PFSK-1 (cell line): ENCODE data around the gene PLXDC2.

Experiments
- FOXP2 ChIP-seq: optimal IDR thresholded peaks from 2 replicates; pipeline ENCODE3; 2011; ENCODE audit warnings: borderline replicate concordance, control low read depth, inconsistent platforms; ENCODE audit not compliant: insufficient read depth; ENCODE audit errors: extremely low read length, extremely low read depth
- POLR2AphosphoS5 ChIP-seq: IDR thresholded peaks from 2 replicates; pipeline ENCODE4 v1.6.1; 2012; ENCODE audit warnings: low read depth, mild to moderate bottlenecking, control low read depth, low read length, moderate library complexity
- SIN3A ChIP-seq: IDR thresholded peaks from 2 replicates; pipeline ENCODE4 v1.6.1; 2012; ENCODE audit warnings: mild to moderate bottlenecking, low read length, moderate library complexity, borderline replicate concordance; ENCODE audit not compliant: insufficient read depth
- TAF1 ChIP-seq: IDR thresholded peaks from 2 replicates; pipeline ENCODE4 v1.6.1; 2012; ENCODE audit warnings: low read length, control low read depth, borderline replicate concordance; ENCODE audit not compliant: insufficient read depth
- TF ChIP-seq, protein P1 (sequence below), 2 experiments: IDR thresholded peaks; 2 replicates each; pipeline versions ENCODE4 v1.6.1 to v1.8.0; 2011 to 2012; ENCODE audit warnings: low read depth in 2 of 2, low read length in 2 of 2, control low read depth in 1 of 2, inconsistent platforms in 1 of 2, mild to moderate bottlenecking in 1 of 2, moderate library complexity in 1 of 2; ENCODE audit not compliant: insufficient read depth in 1 of 2

PLXDC2 gene

DNA sequence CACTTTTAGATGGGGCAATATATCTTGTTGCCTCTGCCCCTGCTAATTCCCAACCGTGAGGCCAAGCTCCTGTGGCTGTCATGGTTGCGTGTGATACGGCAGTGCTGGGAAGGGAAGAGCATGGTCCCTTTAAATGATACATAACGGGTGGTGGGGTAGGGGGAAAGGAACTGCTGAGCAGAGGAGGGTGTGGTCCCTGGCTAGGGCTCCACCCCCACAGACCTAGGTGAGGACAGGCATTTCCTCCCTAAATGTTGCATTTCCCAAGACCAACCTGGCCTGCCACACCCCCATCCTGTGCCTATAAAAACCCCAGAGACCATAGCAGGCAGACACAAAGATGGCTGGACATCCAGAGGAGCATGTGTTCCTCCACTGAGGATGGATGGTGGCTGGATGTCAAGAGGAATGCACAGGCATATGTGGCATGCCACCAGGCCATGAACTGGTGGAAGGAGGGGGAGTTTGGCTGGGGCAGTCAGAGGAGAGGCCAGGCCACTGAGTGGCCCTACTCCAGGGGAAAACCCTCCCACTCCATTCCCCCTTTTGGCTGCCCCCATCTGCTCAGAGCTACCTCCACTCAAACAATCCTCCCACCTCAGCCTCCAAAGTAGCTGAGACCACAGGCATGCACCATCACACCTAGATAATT, 104.0 kb downstream of the PLXDC2 start:
- TF ChIP-seq SIN3A (no peak), FOXP2 (no peak), POLR2AphosphoS5 (no peak), TAF1 (no peak)
- TF ChIP-seq, protein P1, sequence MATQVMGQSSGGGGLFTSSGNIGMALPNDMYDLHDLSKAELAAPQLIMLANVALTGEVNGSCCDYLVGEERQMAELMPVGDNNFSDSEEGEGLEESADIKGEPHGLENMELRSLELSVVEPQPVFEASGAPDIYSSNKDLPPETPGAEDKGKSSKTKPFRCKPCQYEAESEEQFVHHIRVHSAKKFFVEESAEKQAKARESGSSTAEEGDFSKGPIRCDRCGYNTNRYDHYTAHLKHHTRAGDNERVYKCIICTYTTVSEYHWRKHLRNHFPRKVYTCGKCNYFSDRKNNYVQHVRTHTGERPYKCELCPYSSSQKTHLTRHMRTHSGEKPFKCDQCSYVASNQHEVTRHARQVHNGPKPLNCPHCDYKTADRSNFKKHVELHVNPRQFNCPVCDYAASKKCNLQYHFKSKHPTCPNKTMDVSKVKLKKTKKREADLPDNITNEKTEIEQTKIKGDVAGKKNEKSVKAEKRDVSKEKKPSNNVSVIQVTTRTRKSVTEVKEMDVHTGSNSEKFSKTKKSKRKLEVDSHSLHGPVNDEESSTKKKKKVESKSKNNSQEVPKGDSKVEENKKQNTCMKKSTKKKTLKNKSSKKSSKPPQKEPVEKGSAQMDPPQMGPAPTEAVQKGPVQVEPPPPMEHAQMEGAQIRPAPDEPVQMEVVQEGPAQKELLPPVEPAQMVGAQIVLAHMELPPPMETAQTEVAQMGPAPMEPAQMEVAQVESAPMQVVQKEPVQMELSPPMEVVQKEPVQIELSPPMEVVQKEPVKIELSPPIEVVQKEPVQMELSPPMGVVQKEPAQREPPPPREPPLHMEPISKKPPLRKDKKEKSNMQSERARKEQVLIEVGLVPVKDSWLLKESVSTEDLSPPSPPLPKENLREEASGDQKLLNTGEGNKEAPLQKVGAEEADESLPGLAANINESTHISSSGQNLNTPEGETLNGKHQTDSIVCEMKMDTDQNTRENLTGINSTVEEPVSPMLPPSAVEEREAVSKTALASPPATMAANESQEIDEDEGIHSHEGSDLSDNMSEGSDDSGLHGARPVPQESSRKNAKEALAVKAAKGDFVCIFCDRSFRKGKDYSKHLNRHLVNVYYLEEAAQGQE (IDR thresholded peaks at IDR 0.05; ENCODE audit: insufficient read depth in 1 of 2, low read depth in 2 of 2, low read length in 2 of 2) = no peak

DNA sequence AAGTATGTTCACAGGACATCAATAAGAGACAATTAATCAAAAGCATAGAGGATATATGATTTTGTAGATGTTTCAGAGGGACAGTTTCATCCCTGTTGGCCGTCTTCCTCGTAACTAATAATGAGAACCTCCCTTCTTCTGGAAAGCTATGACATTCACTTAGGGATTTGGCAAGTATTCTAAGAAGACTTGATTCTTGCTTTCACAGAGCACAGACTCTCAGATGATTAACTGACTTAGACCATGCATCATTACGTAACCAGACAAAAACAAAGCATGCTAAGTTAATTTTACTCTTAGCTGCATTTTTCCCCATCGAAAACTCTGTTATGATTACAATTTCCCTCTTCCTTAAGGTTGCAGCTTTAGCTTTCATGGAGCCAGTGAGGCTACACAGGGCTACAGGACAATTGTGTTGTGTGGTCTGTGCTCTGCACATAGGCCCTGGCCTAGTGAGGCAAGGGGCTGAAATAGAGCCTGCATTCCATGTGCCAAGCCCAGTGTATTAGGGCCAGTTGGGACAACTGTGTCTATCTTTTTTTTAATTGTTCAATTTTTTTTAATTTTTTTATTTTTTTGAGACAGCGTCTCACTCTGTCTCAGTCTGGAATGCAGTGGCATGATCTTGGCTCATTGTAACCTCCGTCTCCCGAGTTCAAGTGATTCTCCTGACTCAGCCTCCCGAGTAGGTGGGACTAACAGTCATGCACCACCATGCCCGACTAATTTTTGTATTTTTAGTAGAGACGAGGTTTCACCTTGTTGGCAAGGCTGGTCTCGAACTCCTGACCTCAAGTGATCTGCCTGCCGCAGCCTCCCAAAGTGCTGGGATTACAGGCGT, 105.3 kb downstream of the PLXDC2 start:
- no peak for TF ChIP-seq TAF1
- TF ChIP-seq FOXP2 = no peak
- TF ChIP-seq POLR2AphosphoS5 = no peak
- TF ChIP-seq, protein P1 (IDR thresholded peaks at IDR 0.05; ENCODE audit: insufficient read depth in 1 of 2, low read depth in 2 of 2, low read length in 2 of 2) = no peak
- TF ChIP-seq SIN3A = no peak

DNA sequence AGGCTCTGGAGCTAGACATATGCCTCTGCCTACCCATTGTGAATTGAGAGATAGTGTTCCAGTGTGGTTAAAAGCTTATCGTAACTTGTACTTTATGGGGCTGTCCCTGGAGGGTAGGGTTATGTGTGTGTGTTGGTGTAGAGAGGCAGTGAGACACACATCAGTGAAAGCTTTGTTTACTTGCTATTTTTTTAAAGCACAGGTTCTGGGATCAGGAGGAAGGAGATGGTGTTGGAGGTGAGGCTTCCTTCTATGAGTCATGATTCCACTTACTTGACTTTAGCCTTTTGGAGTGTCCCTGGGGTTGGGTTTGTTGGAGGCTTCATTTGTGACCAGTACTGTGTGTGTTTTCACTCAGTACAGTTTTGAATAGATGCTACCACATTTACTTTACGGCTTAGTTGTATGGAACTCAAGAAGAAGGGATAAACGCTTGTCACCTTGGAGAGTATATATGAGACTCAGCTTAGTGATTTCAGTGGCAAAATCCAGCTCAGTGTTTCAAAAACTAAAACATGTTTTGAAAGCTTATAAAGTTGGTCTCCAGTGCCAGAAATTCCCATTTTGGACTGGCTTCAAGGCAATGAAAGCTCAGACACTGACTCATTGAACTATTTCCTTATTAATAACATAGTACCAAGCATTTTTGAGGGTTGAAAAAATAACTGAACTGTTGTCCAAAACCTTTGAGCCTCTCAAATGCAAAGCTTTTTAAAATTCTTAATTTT, 106.2 kb downstream of the PLXDC2 start:
- no peak for TF ChIP-seq POLR2AphosphoS5
- no peak for TF ChIP-seq FOXP2
- TF ChIP-seq, protein P1 (IDR thresholded peaks at IDR 0.05; ENCODE audit: insufficient read depth in 1 of 2, low read depth in 2 of 2, low read length in 2 of 2) = no peak

DNA sequence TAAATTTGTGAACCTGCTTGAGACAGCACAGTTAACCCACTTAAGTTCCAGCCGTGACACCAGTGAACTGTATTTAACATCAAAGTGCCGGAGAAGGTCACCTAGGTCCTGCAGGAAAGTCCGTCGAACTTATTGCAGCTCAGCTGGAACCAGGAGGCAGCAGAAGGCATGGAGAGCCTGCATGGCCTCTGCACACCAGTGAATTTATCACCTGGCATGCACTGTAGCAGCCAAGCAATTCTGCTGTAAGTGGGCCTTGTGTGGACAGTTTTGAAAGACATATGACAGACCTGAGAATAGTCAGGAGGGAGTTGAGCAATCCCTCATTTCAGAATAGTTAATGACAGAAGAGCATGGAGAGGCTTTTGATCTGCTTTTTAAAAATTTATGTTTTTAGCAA, 108.8 kb downstream of the PLXDC2 start:
- no peak for TF ChIP-seq FOXP2

DNA sequence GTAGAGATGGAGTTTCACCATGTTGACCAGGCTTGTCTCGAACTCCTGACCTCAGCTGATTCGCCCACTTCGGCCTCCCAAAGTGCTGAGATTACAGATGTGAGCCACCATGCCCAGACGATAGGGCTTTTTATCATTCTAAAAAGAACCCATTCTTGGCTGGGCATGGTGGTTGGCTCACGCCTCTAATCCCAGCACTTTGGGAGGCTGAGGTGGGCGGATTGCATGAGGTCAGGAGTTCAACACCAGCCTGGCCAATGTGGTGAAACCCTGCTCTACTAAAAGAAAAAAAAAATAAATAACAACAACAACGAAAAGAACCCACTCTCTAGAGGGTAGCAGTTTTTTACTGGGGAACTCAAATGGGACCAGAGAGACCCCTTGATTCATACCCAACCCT, 112.7 kb downstream of the PLXDC2 start:
- TF ChIP-seq POLR2AphosphoS5 (no peak), SIN3A (no peak), FOXP2 (no peak), TAF1 (no peak)
- TF ChIP-seq, protein P1 (IDR thresholded peaks at IDR 0.05; ENCODE audit: insufficient read depth in 1 of 2, low read depth in 2 of 2, low read length in 2 of 2) = no peak
